PC-3 (cell line): ENCODE measurements around the gene MICOS13. TPM values are rescaled to one million over a fixed set of nuclear protein-coding genes. Genes with fewer than 3 reads are reported as not detected.

Experiments
- ATAC-seq: fragments of 200-7000 bp; cut with Tn5 transposase; 2 replicates; pipeline ENCODE4 v1.9.1; 2020; ENCODE audit warnings: mild to moderate bottlenecking, moderate library complexity
- BruUV-seq: library from RNA; stranded (reverse); fragments of 400-500 nt; replicated peaks from 2 replicates; lab custom pipeline; 2021; lab: Mats Ljungman, UMichigan
- CTCF ChIA-PET: fragments of 300-600 bp; sonication (Branson Sonifier 250); formaldehyde crosslinking; loops from one replicate; lab custom pipeline; 2022; ENCODE audit warnings: antibody characterized with exemption; lab: Charles Lee
- POLR2A ChIA-PET: fragments of 300-600 bp; sonication (Branson Sonifier 250); formaldehyde crosslinking; loops from one replicate; lab custom pipeline; 2022; ENCODE audit warnings: antibody characterized with exemption; ENCODE audit not compliant: unreplicated experiment; lab: Charles Lee
- DNase-seq: peaks from one replicate; pipeline ENCODE4 v3.0.0-alpha.2; 2015
- H2AFZ ChIP-seq: fragments of 300-600 bp; sonication (generic); 2 replicates; pipeline ENCODE4 v1.6.0; 2016; ENCODE audit warnings: antibody characterized with exemption, low read length
- H3F3A ChIP-seq: fragments of 300-600 bp; sonication (generic); one replicate; pipeline ENCODE4 v1.6.0; 2017; ENCODE audit warnings: antibody characterized with exemption, low read length, control low read depth, mild to moderate bottlenecking; ENCODE audit not compliant: unreplicated experiment
- H3K27ac ChIP-seq: fragments of 300-600 bp; sonication (generic); 2 replicates; pipeline ENCODE4 v1.5.1; 2016; ENCODE audit warnings: mild to moderate bottlenecking, low read length
- H3K27me3 ChIP-seq: fragments of 300-600 bp; sonication (generic); 2 replicates; pipeline ENCODE4 v1.6.1; 2016; ENCODE audit warnings: low read length, mixed read lengths
- H3K36me3 ChIP-seq: fragments of 300-600 bp; sonication (generic); 2 replicates; pipeline ENCODE4 v1.6.1; 2016; ENCODE audit warnings: low read depth, mixed run types, low read length, mixed read lengths
- H3K4me1 ChIP-seq: fragments of 300-600 bp; sonication (generic); 2 replicates; pipeline ENCODE4 v1.5.1; 2016; ENCODE audit warnings: low read length; ENCODE audit not compliant: insufficient read depth
- H3K4me2 ChIP-seq: fragments of 300-600 bp; sonication (generic); 2 replicates; pipeline ENCODE4 v1.6.0; 2016; ENCODE audit warnings: low read length
- H3K4me3 ChIP-seq: fragments of 300-600 bp; sonication (generic); 2 replicates; pipeline ENCODE4 v1.5.1; 2016; ENCODE audit warnings: mild to moderate bottlenecking, low read length, mixed read lengths
- H3K79me2 ChIP-seq: fragments of 300-600 bp; sonication (generic); 2 replicates; pipeline ENCODE4 v1.6.1; 2017; ENCODE audit warnings: low read length, mixed read lengths
- H3K9ac ChIP-seq: fragments of 300-600 bp; sonication (generic); 2 replicates; pipeline ENCODE4 v1.6.0; 2016; ENCODE audit warnings: mild to moderate bottlenecking, low read length
- H3K9me2 ChIP-seq: fragments of 300-600 bp; sonication (generic); replicated peaks from 2 replicates; pipeline ENCODE4 v1.6.1; 2016; ENCODE audit warnings: mixed run types, low read length, mixed read lengths
- H3K9me3 ChIP-seq: fragments of 300-600 bp; sonication (generic); 2 replicates; pipeline ENCODE4 v1.6.1; 2016; ENCODE audit warnings: low read length, mixed read lengths
- H4K20me1 ChIP-seq: fragments of 300-600 bp; sonication (generic); 2 replicates; pipeline ENCODE4 v1.6.1; 2016; ENCODE audit warnings: low read length, mixed read lengths
- EZH2 ChIP-seq: fragments of 300-600 bp; sonication (generic); IDR thresholded peaks from one replicate; pipeline ENCODE4 v1.6.1; 2017; ENCODE audit warnings: antibody characterized with exemption, mild to moderate bottlenecking, low read length; ENCODE audit not compliant: unreplicated experiment
- EZH2phosphoT487 ChIP-seq: fragments of 300-600 bp; sonication (generic); IDR thresholded peaks from 2 replicates; pipeline ENCODE4 v1.6.1; 2018; ENCODE audit warnings: mild to moderate bottlenecking, antibody characterized with exemption, low read length, borderline replicate concordance
- intact Hi-C: fragments of 100-400 bp; cut with micrococcal nuclease; formaldehyde crosslinking; loops from 2 replicates; pipeline ENCODE4 v1.9.0; 2023
- total RNA-seq: library from RNA; depleted of rRNA; stranded (reverse); fragments of >200 nt; gene quantifications from 2 replicates; pipeline ENCODE4 v1.2.3, GENCODE V29; 2014
- TF ChIP-seq, protein P1 (sequence below): fragments of 300-600 bp; sonication (generic); conservative IDR thresholded peaks from 2 replicates; pipeline ENCODE4 v1.5.1; 2017; ENCODE audit warnings: antibody characterized with exemption, low read depth, mild to moderate bottlenecking, low read length

The MICOS13 gene
- total RNA-seq, 1 experiment from 2014 or later: 456 TPM

- ChIA-PET POLR2A (no interaction called here), CTCF (no interaction called here)
- Histone ChIP-seq H3K4me1 (peaks cover 7% of the 10 kb centered on the region), H3K9me2 (no peaks in the 10 kb centered on the region), H3F3A (peaks cover 14% of the 10 kb centered on the region), H2AFZ (no peak overlapping the region), H3K27ac (no peak overlapping the region), H3K9ac (no peak overlapping the region), H4K20me1 (peaks cover 59% of the 10 kb centered on the region), H3K4me3 (peak overlapping the region; percentile 97; the same call in 1 of the 2 replicates), H3K79me2 (peaks cover 53% of the 10 kb centered on the region), H3K9me3 (no peaks in the 10 kb centered on the region), H3K4me2 (peak overlapping the region; percentile 95), H3K27me3 (no peaks in the 10 kb centered on the region), H3K36me3 (peaks cover 54% of the 10 kb centered on the region)
- no peak for DNase-seq
- no peak for ATAC-seq
- intact Hi-C loops: no loop called here
- BruUV-seq: TSS peak; percentile 3
- no peak for TF ChIP-seq EZH2
- TF ChIP-seq, protein P1, sequence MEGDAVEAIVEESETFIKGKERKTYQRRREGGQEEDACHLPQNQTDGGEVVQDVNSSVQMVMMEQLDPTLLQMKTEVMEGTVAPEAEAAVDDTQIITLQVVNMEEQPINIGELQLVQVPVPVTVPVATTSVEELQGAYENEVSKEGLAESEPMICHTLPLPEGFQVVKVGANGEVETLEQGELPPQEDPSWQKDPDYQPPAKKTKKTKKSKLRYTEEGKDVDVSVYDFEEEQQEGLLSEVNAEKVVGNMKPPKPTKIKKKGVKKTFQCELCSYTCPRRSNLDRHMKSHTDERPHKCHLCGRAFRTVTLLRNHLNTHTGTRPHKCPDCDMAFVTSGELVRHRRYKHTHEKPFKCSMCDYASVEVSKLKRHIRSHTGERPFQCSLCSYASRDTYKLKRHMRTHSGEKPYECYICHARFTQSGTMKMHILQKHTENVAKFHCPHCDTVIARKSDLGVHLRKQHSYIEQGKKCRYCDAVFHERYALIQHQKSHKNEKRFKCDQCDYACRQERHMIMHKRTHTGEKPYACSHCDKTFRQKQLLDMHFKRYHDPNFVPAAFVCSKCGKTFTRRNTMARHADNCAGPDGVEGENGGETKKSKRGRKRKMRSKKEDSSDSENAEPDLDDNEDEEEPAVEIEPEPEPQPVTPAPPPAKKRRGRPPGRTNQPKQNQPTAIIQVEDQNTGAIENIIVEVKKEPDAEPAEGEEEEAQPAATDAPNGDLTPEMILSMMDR: no peak
- no peak for TF ChIP-seq EZH2phosphoT487
These were observed 12.4 kb upstream of the MICOS13 start for GRCh38 chr19:5692723-5693194.

DNA sequence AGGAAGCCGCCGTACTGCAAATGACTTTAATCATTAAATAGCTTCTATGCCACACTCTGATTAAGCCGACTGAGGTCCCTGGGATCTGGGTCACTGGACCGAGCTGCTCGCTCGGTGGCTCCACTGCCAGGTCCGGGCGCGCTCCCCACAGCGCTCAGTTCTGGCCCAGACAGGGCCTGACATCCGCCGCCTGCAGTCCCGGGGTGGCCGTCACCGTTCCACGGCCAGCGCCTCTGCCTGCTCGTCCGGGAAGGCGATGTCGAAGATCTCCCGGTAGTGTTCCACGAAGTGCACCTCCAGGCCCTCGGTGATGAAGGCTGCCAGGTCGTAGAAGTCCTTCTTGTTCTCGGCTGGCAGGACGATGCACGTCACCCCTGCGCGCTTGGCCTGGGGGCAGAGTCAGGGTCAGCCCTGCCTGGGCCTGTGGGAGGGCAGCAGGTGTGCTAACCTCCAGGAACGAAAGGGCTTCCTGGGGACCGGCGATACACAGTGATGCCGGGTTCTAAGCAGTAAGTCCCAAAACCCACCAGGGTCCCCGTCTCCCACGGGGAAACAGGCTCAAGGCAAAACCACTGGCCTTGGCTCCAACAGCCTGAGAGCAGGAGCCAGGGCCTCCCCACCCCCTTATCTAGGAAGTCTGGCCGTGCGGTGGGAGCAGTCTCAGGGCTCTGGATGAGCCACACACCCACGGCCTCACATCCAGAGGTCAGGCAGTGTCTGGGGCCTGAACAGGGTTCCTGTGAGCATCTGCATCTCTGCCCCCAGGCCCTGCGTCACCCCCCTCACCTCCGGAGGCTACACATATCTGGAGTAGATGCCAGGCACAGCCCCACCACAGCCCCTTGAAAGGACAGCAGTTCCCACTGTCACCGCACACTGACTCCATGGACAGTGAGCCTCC lies 11.8 kb upstream of the MICOS13 start:
- peaks cover 54% of the 10 kb centered on the region for H3K36me3 ChIP-seq
- H3K9me3 ChIP-seq: no peaks in the 10 kb centered on the region
- POLR2A ChIA-PET: no interaction called here
- no peak overlapping the region for H2AFZ ChIP-seq
- no TSS peak for BruUV-seq
- CTCF ChIA-PET: interaction anchor here (0.6 kb wide), 1 partner anchor 82 kb away, joined by 3 read pairs; no protein-coding TSS in a partner anchor
- intact Hi-C loops: no loop called here
- no peak for DNase-seq
- peaks cover 58% of the 10 kb centered on the region for H4K20me1 ChIP-seq
- peak overlapping the region; percentile 95 for H3K4me2 ChIP-seq
- no peak; the same call in 1 of the 2 replicates for ATAC-seq
- H3K9ac ChIP-seq: peak overlapping the region; percentile 99
- H3K79me2 ChIP-seq: peaks cover 53% of the 10 kb centered on the region
- H3K27ac ChIP-seq: no peak overlapping the region
- H3K4me1 ChIP-seq: peaks cover 7% of the 10 kb centered on the region
- no peak for TF ChIP-seq EZH2phosphoT487
- TF ChIP-seq, protein P1: no peak
- no peak for TF ChIP-seq EZH2
- peak overlapping the region; percentile 97 for H3K4me3 ChIP-seq
- H3K9me2 ChIP-seq: no peaks in the 10 kb centered on the region
- H3F3A ChIP-seq: peaks cover 14% of the 10 kb centered on the region
- no peaks in the 10 kb centered on the region for H3K27me3 ChIP-seq
